Progenitor cell of endocrine pancreas (in vitro differentiated cells): Measurements from ENCODE around the gene PPP2R2C. TPM values are rescaled to one million over a fixed set of nuclear protein-coding genes. Genes with fewer than 3 reads are reported as not detected.

Source experiments
- DNase-seq: peaks from one replicate; pipeline ENCODE4 v3.0.0; 2021; ENCODE audit warnings: low spot score; ENCODE audit not compliant: unreplicated experiment
- H3K27ac Mint-ChIP-seq: 2 replicates; pipeline ENCODE4 v1.8.0; 2021; ENCODE audit warnings: mild to moderate bottlenecking, moderate library complexity, mixed read lengths
- H3K27me3 Mint-ChIP-seq: 2 replicates; pipeline ENCODE4 v1.8.0; 2021; ENCODE audit warnings: mixed read lengths
- H3K36me3 Mint-ChIP-seq: 2 replicates; pipeline ENCODE4 v1.8.0; 2022; ENCODE audit warnings: mixed read lengths; ENCODE audit not compliant: insufficient read depth
- H3K4me1 Mint-ChIP-seq: 2 replicates; pipeline ENCODE4 v1.8.0; 2021; ENCODE audit warnings: low read depth, mixed read lengths
- H3K4me3 Mint-ChIP-seq: 2 replicates; pipeline ENCODE4 v1.8.0; 2021; ENCODE audit warnings: low read depth, mild to moderate bottlenecking, moderate library complexity, mixed read lengths
- H3K9me3 Mint-ChIP-seq: 2 replicates; pipeline ENCODE4 v1.8.0; 2021; ENCODE audit warnings: low read depth, mixed read lengths
- total RNA-seq: library from RNA; stranded (reverse); gene quantifications from 2 replicates; pipeline ENCODE4 v1.2.1, GENCODE V29; 2021
- TF ChIP-seq, protein P1 (sequence below): fragments of 200-600 bp; sonication (generic); IDR thresholded peaks from one replicate; pipeline ENCODE4 v1.5.0; 2021; ENCODE audit warnings: antibody characterized with exemption, mild to moderate bottlenecking; ENCODE audit not compliant: unreplicated experiment

PPP2R2C gene
- total RNA-seq, 1 donor from 2014 or later: 0.19 TPM

DNA sequence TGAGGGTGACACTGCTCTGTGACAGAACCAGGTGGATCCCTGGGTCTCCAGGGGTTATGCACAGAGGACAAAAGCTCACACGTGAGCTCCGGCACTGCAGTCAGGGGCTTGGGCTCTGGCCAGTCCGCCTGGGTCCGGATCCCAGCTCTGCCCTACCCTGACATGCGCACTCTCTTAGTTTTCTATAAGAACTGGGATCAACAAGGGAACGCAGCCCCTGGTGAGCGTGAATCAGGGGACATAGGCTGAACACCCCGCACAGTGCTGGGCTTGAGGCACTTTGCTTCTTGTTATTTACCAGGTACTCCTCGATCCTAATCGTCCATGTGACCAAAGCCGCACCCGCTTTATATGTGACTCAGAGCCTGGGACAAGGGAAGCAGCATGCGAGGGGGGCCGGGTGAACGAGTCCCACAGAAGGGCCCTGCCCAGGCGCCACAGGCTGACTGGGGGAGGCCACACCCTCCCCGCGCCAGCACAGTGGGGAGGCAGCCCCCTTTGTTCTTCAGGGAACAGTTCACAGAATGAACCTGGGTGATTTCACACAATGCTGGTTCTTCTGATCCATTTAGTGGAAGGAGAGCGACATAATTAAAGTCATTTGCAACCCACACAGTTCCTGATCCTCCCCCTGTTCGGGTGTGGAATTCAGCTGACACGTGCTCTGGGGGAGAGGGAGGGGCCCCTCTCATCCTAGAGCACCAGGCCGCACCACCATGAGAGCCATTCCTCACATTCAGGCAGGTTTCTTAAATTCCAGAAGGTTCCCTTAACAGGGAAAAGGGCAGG lies 147.2 kb downstream of the PPP2R2C start:
- H3K27ac Mint-ChIP-seq: no peak overlapping the region
- H3K9me3 Mint-ChIP-seq: peaks cover 2% of the 10 kb centered on the region
- TF ChIP-seq, protein P1, sequence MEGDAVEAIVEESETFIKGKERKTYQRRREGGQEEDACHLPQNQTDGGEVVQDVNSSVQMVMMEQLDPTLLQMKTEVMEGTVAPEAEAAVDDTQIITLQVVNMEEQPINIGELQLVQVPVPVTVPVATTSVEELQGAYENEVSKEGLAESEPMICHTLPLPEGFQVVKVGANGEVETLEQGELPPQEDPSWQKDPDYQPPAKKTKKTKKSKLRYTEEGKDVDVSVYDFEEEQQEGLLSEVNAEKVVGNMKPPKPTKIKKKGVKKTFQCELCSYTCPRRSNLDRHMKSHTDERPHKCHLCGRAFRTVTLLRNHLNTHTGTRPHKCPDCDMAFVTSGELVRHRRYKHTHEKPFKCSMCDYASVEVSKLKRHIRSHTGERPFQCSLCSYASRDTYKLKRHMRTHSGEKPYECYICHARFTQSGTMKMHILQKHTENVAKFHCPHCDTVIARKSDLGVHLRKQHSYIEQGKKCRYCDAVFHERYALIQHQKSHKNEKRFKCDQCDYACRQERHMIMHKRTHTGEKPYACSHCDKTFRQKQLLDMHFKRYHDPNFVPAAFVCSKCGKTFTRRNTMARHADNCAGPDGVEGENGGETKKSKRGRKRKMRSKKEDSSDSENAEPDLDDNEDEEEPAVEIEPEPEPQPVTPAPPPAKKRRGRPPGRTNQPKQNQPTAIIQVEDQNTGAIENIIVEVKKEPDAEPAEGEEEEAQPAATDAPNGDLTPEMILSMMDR: no peak
- H3K4me1 Mint-ChIP-seq: no peaks in the 10 kb centered on the region
- no peaks in the 10 kb centered on the region for H3K36me3 Mint-ChIP-seq
- no peak for DNase-seq
- no peak overlapping the region for H3K4me3 Mint-ChIP-seq
- peaks cover 26% of the 10 kb centered on the region for H3K27me3 Mint-ChIP-seq

DNA sequence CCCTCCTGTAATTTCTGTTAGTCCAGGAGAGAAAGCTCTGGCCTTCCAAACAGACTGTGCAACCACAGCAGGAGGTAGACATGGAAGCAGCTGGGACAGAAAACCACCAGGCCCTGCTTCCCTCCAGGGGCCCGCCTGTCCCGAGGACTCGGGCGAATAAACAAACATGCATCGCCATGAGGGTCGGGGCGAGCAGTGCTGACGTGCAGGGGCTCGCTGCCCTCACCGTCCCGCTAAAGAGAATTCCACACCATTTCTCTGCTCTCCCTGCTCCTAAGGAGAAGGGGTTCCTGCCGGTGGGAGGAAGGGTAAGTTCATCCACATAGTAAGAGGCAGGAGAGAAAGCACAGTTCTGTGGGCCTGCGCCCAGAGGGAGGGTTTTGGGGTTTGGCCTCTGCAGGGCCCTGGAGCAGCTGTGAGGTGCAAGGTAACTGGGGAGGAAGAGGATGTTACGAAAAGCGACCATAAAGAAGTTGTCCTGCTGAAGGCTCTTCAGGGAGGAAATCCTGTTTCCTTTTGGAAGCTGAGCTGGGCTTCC lies 147.9 kb downstream of the PPP2R2C start:
- H3K36me3 Mint-ChIP-seq: no peaks in the 10 kb centered on the region
- peak overlapping the region; percentile 80 for H3K27ac Mint-ChIP-seq
- DNase-seq: no peak
- no peaks in the 10 kb centered on the region for H3K4me1 Mint-ChIP-seq
- peaks cover 2% of the 10 kb centered on the region for H3K9me3 Mint-ChIP-seq
- TF ChIP-seq, protein P1: no peak
- peaks cover 23% of the 10 kb centered on the region for H3K27me3 Mint-ChIP-seq
- no peak overlapping the region for H3K4me3 Mint-ChIP-seq

DNA sequence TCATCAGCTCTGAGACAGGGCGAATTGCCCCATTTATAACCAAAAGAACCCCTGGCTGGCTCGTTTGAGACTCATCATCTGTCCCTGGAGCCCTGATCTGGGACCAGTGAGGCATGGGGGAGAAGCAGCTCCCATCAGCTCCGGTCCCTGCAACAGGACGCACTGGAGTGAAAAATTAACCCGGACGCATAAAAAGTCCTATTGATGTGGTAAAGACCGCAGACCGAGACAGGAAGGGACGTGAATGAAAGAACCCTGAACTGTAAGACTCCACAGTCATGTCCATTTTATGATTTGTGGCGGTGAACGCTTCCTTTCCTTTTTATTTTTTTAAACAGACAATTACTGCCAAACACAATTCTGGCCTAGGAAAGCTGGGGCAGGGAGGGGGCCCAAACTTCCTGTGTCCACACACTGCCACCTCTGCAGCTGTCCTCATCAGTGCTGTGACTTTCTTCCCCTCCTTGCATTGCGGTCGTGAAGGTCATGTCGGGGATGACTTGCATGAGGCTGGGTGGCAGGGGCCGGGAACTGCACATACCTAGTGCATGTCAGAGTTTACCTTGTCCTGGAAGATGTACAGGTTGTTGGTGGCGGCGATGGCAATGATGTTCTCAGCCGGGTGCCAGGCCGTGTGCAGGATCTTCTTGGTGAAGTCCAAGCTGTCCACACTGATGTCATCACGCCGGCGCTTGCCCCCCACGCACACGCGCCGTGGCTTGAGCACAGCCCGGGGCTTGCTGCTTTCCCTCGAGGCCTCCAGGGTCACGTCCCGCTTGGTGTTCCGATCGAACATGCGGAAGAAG lies 149.4 kb downstream of the PPP2R2C start:
- no peak for DNase-seq
- Mint-ChIP-seq H3K4me1 (no peaks in the 10 kb centered on the region), H3K9me3 (peaks cover 2% of the 10 kb centered on the region), H3K4me3 (no peak overlapping the region), H3K27ac (no peak overlapping the region), H3K36me3 (no peaks in the 10 kb centered on the region), H3K27me3 (peaks cover 12% of the 10 kb centered on the region)
- TF ChIP-seq, protein P1: no peak

DNA sequence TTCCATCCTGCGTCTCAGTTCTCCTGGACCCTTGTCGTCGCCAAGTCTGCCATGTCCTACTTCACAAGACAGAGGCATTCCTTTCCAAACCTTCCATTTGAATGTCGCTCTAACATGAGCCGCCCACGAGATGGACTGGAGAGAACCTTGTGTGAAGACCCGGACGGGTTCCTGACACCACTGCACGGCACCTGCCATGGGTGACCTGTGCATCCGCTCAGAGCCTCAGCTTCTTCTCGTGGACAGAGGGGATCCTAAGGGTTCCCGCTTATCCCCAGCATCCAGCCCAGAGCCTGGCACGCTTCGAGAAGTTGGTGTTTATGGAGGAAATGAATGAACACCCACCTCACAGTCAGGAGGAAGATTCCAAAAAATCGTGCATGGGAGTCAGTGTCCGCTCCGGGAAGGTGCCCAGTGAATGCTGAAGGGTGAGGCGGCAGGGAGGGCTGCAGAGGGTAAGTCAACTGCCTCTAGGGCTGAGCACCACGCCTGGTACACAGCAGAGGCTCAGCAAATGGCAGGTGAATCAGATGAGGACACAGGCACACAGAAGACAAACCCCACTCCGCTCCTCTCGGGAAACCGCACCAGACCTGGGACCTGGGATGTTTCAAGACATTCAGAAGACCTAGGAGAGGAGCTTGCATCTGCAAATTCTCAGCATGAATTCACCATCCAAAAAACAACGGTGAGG lies 150.2 kb downstream of the PPP2R2C start:
- H3K4me1 Mint-ChIP-seq: no peaks in the 10 kb centered on the region
- no peak for DNase-seq
- peaks cover 2% of the 10 kb centered on the region for H3K9me3 Mint-ChIP-seq
- no peak overlapping the region for H3K27ac Mint-ChIP-seq
- TF ChIP-seq, protein P1: no peak
- H3K4me3 Mint-ChIP-seq: no peak overlapping the region
- peaks cover 12% of the 10 kb centered on the region for H3K27me3 Mint-ChIP-seq
- H3K36me3 Mint-ChIP-seq: no peaks in the 10 kb centered on the region

DNA sequence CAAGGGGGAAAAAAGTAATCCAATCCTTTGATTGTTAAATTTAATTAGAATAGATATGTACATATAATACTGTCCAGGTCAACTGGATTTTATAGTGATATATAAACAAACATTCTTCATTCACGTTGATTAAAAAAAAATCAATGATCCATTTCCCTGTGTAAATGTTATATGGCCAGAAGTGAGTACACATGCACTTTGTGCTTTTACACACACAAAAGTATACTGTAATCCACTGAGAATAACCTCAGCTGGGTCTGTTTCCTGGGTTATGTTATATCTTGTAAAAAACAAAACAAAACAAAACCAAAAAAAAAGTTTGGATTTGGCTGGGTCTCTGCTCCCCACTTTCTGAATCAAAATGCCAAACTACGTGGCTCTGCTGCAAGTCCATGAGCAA lies 151.1 kb downstream of the PPP2R2C start:
- TF ChIP-seq, protein P1: no peak
- Mint-ChIP-seq H3K36me3 (no peaks in the 10 kb centered on the region), H3K9me3 (peaks cover 2% of the 10 kb centered on the region), H3K27me3 (peaks cover 14% of the 10 kb centered on the region), H3K27ac (no peak overlapping the region), H3K4me3 (no peak overlapping the region), H3K4me1 (no peaks in the 10 kb centered on the region)
- DNase-seq: no peak
